Measurements from ENCODE around the gene ERC2. TPM values are rescaled to one million over a fixed set of nuclear protein-coding genes. Genes with fewer than 3 reads are reported as not detected.
A peak's percentile ranks its signal among the peaks of the same experiment; 100 is the strongest.

The ERC2 gene
- total and polyA plus RNA-seq, 2 of the 8 experiments (the other 6 are each of a cell fraction or from before 2014, with no cell fraction given): 16.4 to 22.8 TPM

DNA sequence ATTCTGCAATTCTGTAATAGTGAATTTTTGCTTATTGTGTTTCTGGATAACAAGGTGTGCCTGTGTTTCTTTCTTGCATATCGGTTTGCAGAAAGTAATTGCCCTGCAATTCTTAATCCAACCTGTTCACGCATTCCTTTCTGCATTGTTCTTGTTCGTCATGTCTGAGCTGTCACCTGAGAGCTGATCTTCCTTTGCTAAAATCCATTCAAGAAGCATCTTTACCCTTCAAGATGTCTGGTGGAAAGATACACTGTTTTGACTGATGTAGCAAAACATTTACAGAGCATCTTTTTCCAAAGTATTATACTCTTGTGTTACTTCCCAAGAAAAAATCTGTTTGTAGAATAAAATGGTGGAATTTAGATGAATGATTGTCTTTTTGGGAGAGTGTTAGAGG is 822.1 kb downstream of the ERC2 start:
- Histone ChIP-seq H3K79me2 (ENCODE audit: control insufficient read depth in 1 of 2, insufficient read depth in 2 of 2, low read length in 2 of 2) (no peaks in the 10 kb centered on the region), H4K20me1 (replicated peaks in 1 of 2; ENCODE audit: control insufficient read depth in 1 of 2, insufficient read depth in 2 of 2, low read length in 2 of 2) (no peaks in the 10 kb centered on the region), H3K14ac (ENCODE audit: insufficient read length) (no peak overlapping the region), H2BK120ac (replicated peaks; ENCODE audit: low read depth, low read length) (no peak overlapping the region), H3K79me1 (ENCODE audit: low read depth, low read length) (no peaks in the 10 kb centered on the region), H3K9me3 (ENCODE audit: insufficient read depth in 2 of 2, low read depth in 1 of 2, low read length in 1 of 2) (no peaks in the 10 kb centered on the region), H2BK15ac (ENCODE audit: low read length) (no peak overlapping the region), H3K4me1 (replicated peaks in 1 of 4; ENCODE audit: control insufficient read depth in 3 of 4, insufficient read depth in 4 of 4, low read length in 3 of 4) (peaks cover 14 to 26% (median 22%) of the 10 kb centered on the region in 4 experiments), H3K4ac (replicated peaks; ENCODE audit: insufficient read length, low read depth, low read length) (no peak overlapping the region), H4K8ac (ENCODE audit: extremely low read depth, insufficient read depth, low read length) (no peak overlapping the region), H3K18ac (ENCODE audit: extremely low read depth, low read length) (no peak overlapping the region), H3K36me3 (ENCODE audit: control insufficient read depth in 2 of 4, insufficient read depth in 4 of 4, low read length in 3 of 4) (no peaks in the 10 kb centered on the region), H4K5ac (ENCODE audit: insufficient read length, low read depth, low read length) (no peak overlapping the region), H2AK5ac (ENCODE audit: low read depth, low read length) (no peak overlapping the region), H4K91ac (replicated peaks; ENCODE audit: insufficient read length, low read length) (no peak overlapping the region), H3K27me3 (replicated peaks in 1 of 4; ENCODE audit: control insufficient read depth in 3 of 4, extremely low read depth in 1 of 4, insufficient read depth in 3 of 4, low read length in 3 of 4) (no peaks in the 10 kb centered on the region), H2BK12ac (ENCODE audit: low read depth, low read length) (no peak overlapping the region), H3K9ac (replicated peaks in 1 of 4; ENCODE audit: extremely low read depth in 1 of 4, low read depth in 3 of 4, low read length in 3 of 4) (no peak overlapping the region), H2AFZ (ENCODE audit: low read length) (no peak overlapping the region), H3K27ac (ENCODE audit: low read depth, low read length) (no peak overlapping the region), H3K23ac (ENCODE audit: insufficient read length) (no peak overlapping the region), H3K4me3 (ENCODE audit: extremely low read depth in 1 of 4, insufficient read depth in 2 of 4, low read depth in 3 of 4, low read length in 4 of 4) (no peak overlapping the region), H2BK20ac (ENCODE audit: low read length) (no peak overlapping the region), H2BK5ac (ENCODE audit: low read depth, low read length) (no peak overlapping the region), H3K56ac (replicated peaks; ENCODE audit: insufficient read length, low read depth, low read length) (no peak overlapping the region), H3K23me2 (ENCODE audit: low read depth, low read length) (no peaks in the 10 kb centered on the region), H3K4me2 (ENCODE audit: insufficient read depth in 1 of 2, low read depth in 2 of 2, low read length in 2 of 2) (no peak overlapping the region)
- no peak for DNase-seq (ENCODE audit: low read depth in 1 of 2, low spot score in 2 of 2)
- 89% methylated on average over 3 of the region's 3 CpGs; no CpG with 5 or more reads in 1 of the 2 experiments for WGBS, 2 experiments (ENCODE audit: extremely low coverage in 1 of 2, insufficient coverage in 1 of 2, insufficient read length in 1 of 2, insufficient replicate concordance in 2 of 2, low coverage in 1 of 2, low lambda C conversion rate in 2 of 2, missing lambda C conversion rate in 1 of 2)
- ChIA-PET POLR2A (ENCODE audit: partially characterized antibody) (no interaction called here), CTCF (ENCODE audit: partially characterized antibody) (interaction anchor here (0.7 to 3.7 kb wide), 6 partner anchors 10 to 499 kb away, joined by 3 to 14 read pairs (median 3); no protein-coding TSS in a partner anchor)
- no peak for TF ChIP-seq NANOG (IDR thresholded peaks at IDR 0.05; ENCODE audit: insufficient read depth, low read depth, low read length, poor library complexity, severe bottlenecking)
- TF ChIP-seq POU5F1 (IDR thresholded peaks at IDR 0.05; ENCODE audit: low read depth, low read length): no peak
- TF ChIP-seq ZNF274 (IDR thresholded peaks at IDR 0.05; ENCODE audit: borderline replicate concordance, extremely low read depth, low read length): no peak
- no peak for TF ChIP-seq HDAC2 (IDR thresholded peaks at IDR 0.05; ENCODE audit: borderline replicate concordance in 1 of 2, low read depth in 2 of 2, low read length in 2 of 2)
- no peak for TF ChIP-seq CBX5 (IDR thresholded peaks at IDR 0.05; ENCODE audit: low read depth, low read length)
- FAIRE-seq: peak; percentile 36

Data from H1 (cell line).